K562 (cell line): ENCODE results near the gene ROR2.

Source experiments
- KLF16 ChIP-seq: IDR thresholded peaks from 2 replicates; pipeline ENCODE4 v1.6.1; 2016; ENCODE audit warnings: antibody characterized with exemption
- LCOR ChIP-seq: sonication (generic); formaldehyde crosslinking; IDR thresholded peaks from 2 replicates; pipeline ENCODE4 v1.8.0; 2022; ENCODE audit warnings: mild to moderate bottlenecking, missing genetic modification reagents
- RUNX1 ChIP-seq: sonication (generic); IDR thresholded peaks from 2 replicates; pipeline ENCODE4 v1.6.1; 2016; ENCODE audit warnings: antibody characterized with exemption, low read depth
- SAP30 ChIP-seq: fragments of 200-600 bp; sonication (generic); IDR thresholded peaks from 2 replicates; pipeline ENCODE4 v1.6.1; 2012; ENCODE audit warnings: borderline replicate concordance, low read depth, mild to moderate bottlenecking, moderate library complexity, low read length, control low read depth, inconsistent platforms; ENCODE audit not compliant: insufficient read depth, poor library complexity, severe bottlenecking
- ZNF133 ChIP-seq: fragments of 250-450 bp; sonication (Bioruptor Pico); IDR thresholded peaks from 2 replicates; pipeline ENCODE4 v1.4.0; 2020; ENCODE audit warnings: mild to moderate bottlenecking
- ZNF197 ChIP-seq: fragments of 200-800 bp; sonication (Bioruptor generic); IDR thresholded peaks from 2 replicates; pipeline ENCODE4 v1.6.1; 2016; ENCODE audit warnings: low read depth, missing genetic modification characterization, missing compliant biosample characterization
- TF ChIP-seq, protein P1 (sequence below): sonication (generic); formaldehyde crosslinking; IDR thresholded peaks from 2 replicates; pipeline ENCODE4 v1.8.0; 2022; ENCODE audit warnings: missing genetic modification reagents, mild to moderate bottlenecking, borderline replicate concordance

DNA sequence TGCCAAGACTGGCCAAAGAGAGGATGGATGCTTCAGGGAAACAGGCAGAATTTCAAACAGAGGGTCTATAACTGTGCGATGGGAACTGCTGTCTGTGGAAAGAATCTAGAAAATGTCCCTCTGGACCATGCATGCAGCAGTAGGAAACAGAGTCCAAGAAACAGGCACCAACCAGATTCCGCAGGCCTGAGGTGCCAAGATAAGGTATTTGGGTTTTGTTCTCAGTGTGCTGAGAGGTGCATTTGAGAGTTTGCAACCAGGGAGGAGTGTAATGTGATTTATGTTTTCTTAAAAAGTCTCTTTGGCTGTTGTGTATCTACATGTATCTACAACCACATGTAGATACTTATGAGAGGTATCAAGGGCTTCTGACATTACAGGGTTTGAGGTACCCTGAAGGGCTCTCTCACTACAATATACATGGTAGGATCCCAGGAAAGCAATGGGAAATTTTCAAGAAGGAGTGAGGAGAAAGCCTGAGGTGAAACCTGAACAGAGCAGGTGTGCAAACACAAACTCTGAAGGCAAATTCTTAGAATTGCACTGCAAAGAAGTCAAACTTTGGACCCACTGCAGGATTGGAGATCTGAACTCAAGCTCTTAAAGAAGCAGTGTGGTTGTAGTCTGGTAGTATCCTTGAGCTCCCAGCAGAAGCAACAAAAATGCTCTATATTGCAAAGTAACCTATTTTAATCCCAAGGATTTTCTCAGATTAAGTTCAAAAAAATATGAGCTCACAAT lies 343.6 kb downstream of the ROR2 start:
- TF ChIP-seq, protein P1, sequence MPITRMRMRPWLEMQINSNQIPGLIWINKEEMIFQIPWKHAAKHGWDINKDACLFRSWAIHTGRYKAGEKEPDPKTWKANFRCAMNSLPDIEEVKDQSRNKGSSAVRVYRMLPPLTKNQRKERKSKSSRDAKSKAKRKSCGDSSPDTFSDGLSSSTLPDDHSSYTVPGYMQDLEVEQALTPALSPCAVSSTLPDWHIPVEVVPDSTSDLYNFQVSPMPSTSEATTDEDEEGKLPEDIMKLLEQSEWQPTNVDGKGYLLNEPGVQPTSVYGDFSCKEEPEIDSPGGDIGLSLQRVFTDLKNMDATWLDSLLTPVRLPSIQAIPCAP (CRISPR knock-in tag): no peak
- TF ChIP-seq ZNF133 (CRISPR knock-in tag): no peak
- TF ChIP-seq ZNF197 (CRISPR knock-in tag): no peak
- no peak for TF ChIP-seq KLF16
- TF ChIP-seq LCOR (CRISPR knock-in tag): no peak
- no peak for TF ChIP-seq SAP30
- no peak for TF ChIP-seq RUNX1
